ENCODE measurements around the gene PLPPR4. TPM values are rescaled to one million over a fixed set of nuclear protein-coding genes. Genes with fewer than 3 reads are reported as not detected.
A peak's percentile ranks its signal among the peaks of the same experiment; 100 is the strongest.

Gene PLPPR4, protein sequence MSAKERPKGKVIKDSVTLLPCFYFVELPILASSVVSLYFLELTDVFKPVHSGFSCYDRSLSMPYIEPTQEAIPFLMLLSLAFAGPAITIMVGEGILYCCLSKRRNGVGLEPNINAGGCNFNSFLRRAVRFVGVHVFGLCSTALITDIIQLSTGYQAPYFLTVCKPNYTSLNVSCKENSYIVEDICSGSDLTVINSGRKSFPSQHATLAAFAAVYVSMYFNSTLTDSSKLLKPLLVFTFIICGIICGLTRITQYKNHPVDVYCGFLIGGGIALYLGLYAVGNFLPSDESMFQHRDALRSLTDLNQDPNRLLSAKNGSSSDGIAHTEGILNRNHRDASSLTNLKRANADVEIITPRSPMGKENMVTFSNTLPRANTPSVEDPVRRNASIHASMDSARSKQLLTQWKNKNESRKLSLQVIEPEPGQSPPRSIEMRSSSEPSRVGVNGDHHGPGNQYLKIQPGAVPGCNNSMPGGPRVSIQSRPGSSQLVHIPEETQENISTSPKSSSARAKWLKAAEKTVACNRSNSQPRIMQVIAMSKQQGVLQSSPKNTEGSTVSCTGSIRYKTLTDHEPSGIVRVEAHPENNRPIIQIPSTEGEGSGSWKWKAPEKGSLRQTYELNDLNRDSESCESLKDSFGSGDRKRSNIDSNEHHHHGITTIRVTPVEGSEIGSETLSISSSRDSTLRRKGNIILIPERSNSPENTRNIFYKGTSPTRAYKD
- 0.77 to 1.5 TPM (median 0.92 TPM) in 3 replicates for total RNA-seq
- long read RNA-seq, full-length matches to known transcripts = 1 of 2 reads
- long read RNA-seq, partial matches to known transcripts = 0 of 2 reads
- long read RNA-seq, other reads (novel, unspliced or antisense) = 1 of 2 reads

- peaks cover 3% of the 10 kb centered on the region for H3K9me3 Mint-ChIP-seq (ENCODE audit: low read depth)
- peak within 1 kb of the TSS; percentile 67 for H3K4me3 Mint-ChIP-seq (ENCODE audit: unreplicated experiment)
- H3K4me1 Mint-ChIP-seq (ENCODE audit: low read depth) = peaks cover 12% of the 10 kb centered on the region
- peak; percentile 91 for DNase-seq (ENCODE audit: low spot score)
- no peak for TF ChIP-seq CTCF (IDR thresholded peaks at IDR 0.05)
- no peak within 1 kb of the TSS for H3K27ac Mint-ChIP-seq (ENCODE audit: unreplicated experiment)
- peaks cover 51% of the 10 kb centered on the region for H3K27me3 Mint-ChIP-seq (ENCODE audit: low read depth)
- H3K36me3 Mint-ChIP-seq (ENCODE audit: low read depth) = no peaks in the 10 kb centered on the region
Observed at GRCh38 chr1:99264201-99265021, at the start of gene PLPPR4. PLPPR4 (plus strand) TSS chr1:99264492; CDS start chr1:99264594, 102 bp downstream.

GRCh38 chr1:99216956-99217355 is 47.3 kb upstream of the PLPPR4 start:
- no peak overlapping the region for H3K27ac Mint-ChIP-seq (ENCODE audit: unreplicated experiment)
- DNase-seq (ENCODE audit: low spot score) = no peak
- no peaks in the 10 kb centered on the region for H3K4me1 Mint-ChIP-seq (ENCODE audit: low read depth)
- peaks cover 14% of the 10 kb centered on the region for H3K9me3 Mint-ChIP-seq (ENCODE audit: low read depth)
- H3K27me3 Mint-ChIP-seq (ENCODE audit: low read depth) = peaks cover 14% of the 10 kb centered on the region
- no peak for TF ChIP-seq CTCF (IDR thresholded peaks at IDR 0.05)
- H3K4me3 Mint-ChIP-seq (ENCODE audit: unreplicated experiment) = no peak overlapping the region
- H3K36me3 Mint-ChIP-seq (ENCODE audit: low read depth) = no peaks in the 10 kb centered on the region

GRCh38 chr1:99217599-99217998 is 46.7 kb upstream of the PLPPR4 start:
- TF ChIP-seq CTCF (IDR thresholded peaks at IDR 0.05) = no peak
- Mint-ChIP-seq H3K4me3 (ENCODE audit: unreplicated experiment) (no peak overlapping the region), H3K27me3 (ENCODE audit: low read depth) (peaks cover 16% of the 10 kb centered on the region), H3K9me3 (ENCODE audit: low read depth) (peaks cover 14% of the 10 kb centered on the region), H3K27ac (ENCODE audit: unreplicated experiment) (no peak overlapping the region), H3K36me3 (ENCODE audit: low read depth) (no peaks in the 10 kb centered on the region), H3K4me1 (ENCODE audit: low read depth) (no peaks in the 10 kb centered on the region)
- no peak for DNase-seq (ENCODE audit: low spot score)

DNA sequence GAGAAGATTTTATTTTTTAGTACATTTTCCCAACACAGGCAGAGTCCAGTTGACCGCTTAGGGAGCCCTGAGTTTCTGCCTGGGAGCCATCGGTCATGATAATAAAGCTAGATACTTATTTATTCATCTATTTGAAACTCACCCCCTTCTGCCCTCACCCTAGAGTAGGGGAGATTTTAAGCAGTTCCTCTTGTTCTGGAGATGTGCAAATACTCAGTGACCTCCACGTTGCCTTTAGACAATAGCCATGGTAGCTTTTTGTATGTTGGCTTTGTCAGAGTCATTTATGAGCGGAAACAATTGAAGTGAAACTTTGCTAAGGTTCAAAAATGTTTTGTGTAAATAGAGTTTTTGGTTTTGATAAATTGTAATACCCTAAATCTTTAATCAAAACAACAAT is 45.7 kb upstream of the PLPPR4 start:
- H3K27me3 Mint-ChIP-seq (ENCODE audit: low read depth) = peaks cover 19% of the 10 kb centered on the region
- no peak for DNase-seq (ENCODE audit: low spot score)
- peaks cover 14% of the 10 kb centered on the region for H3K9me3 Mint-ChIP-seq (ENCODE audit: low read depth)
- no peak overlapping the region for H3K27ac Mint-ChIP-seq (ENCODE audit: unreplicated experiment)
- TF ChIP-seq CTCF (IDR thresholded peaks at IDR 0.05) = no peak
- H3K4me3 Mint-ChIP-seq (ENCODE audit: unreplicated experiment) = no peak overlapping the region
- H3K36me3 Mint-ChIP-seq (ENCODE audit: low read depth) = no peaks in the 10 kb centered on the region
- H3K4me1 Mint-ChIP-seq (ENCODE audit: low read depth) = no peaks in the 10 kb centered on the region

GRCh38 chr1:99218999-99219398 is 45.3 kb upstream of the PLPPR4 start:
- no peak overlapping the region for H3K4me3 Mint-ChIP-seq (ENCODE audit: unreplicated experiment)
- no peak for DNase-seq (ENCODE audit: low spot score)
- no peak for TF ChIP-seq CTCF (IDR thresholded peaks at IDR 0.05)
- H3K27me3 Mint-ChIP-seq (ENCODE audit: low read depth) = peaks cover 18% of the 10 kb centered on the region
- H3K27ac Mint-ChIP-seq (ENCODE audit: unreplicated experiment) = no peak overlapping the region
- peaks cover 14% of the 10 kb centered on the region for H3K9me3 Mint-ChIP-seq (ENCODE audit: low read depth)
- no peaks in the 10 kb centered on the region for H3K4me1 Mint-ChIP-seq (ENCODE audit: low read depth)
- no peaks in the 10 kb centered on the region for H3K36me3 Mint-ChIP-seq (ENCODE audit: low read depth)
